Activated CD4-positive, alpha-beta T cell treated with anti-CD3 and anti-CD28 coated beads, Interleukin-2, amount 50 U/mL, for 16 hours (primary cell): Measurements from ENCODE around the gene WFDC1.

Experiments used
- DNase-seq: peaks from one replicate; pipeline ENCODE4 v3.0.0-alpha.2; 2020

Gene WFDC1

DNA sequence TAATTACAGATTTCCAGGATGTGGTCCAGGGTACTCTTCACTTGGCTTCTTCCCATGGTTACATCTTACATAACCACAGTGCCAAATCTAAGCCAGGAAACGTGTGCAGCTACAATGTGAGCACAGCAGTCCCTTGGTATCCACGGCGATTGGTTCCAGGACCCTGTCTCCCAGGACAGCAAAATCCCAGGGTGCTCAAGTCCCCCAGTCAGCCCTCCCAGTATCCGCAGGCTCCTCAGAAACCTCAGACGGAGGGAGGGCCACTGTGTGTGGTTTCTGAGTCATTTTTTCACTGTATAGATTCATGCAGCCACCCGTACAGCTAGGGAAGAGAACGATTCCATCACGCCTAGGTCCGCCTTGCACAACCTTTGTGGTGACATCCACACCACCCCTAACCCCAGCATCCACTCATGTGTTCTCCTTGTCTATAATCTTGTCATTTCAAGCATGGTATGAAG is 62.5 kb downstream of the WFDC1 start:
- DNase-seq = peak; percentile 28

DNA sequence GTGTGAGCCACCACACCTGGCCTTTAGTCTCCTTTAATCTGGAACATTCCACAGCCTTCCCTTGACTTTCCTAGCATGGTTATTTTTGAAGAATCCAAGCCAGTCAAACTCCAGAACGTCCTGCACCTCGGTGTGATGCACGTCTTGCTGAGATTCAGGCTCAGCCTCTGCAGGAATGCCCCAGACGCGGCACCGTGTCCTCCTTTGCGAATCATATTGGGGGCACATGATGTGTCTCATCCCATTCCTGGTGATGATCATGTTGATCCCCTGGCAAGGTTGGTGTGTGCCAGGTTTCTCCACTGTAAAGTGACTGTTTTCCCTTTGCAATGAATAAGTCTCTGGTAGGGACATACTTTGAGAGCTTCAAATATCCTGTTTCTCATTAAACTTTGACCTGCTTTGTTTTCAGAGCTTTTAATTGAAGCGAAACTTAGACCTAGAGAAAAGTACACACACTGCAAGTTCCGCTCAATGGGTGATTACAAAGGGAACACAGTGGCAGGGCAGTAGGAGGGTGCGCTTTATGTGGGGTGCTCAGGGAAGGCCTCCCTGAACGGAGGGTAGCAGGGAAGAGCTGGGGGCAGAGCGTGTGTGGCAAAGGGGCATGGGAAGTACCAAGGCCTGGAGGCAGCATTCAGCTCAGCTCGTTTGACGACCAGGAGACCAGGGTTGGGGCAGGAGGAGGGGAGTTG is 64.1 kb downstream of the WFDC1 start:
- no peak for DNase-seq

DNA sequence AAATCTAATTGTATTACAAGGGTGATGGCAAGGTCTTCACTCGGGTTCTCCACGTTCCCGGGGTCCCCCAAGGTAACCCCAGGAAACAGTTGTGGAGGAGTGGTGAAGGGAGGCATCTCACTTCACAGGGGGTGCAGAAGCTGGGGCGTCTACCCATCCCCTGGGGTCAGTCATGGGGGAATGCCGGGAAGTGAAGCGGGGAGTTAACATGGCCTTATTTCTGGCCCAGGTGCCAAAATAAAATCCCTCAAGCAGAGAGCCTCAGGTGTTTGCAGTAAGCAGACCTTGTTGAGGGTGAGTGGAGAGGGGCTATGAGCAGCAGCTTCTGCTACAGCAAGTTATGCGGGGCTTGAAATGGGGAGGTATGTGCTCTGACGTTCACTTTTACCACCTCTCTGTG is 64.6 kb downstream of the WFDC1 start:
- DNase-seq = no peak

DNA sequence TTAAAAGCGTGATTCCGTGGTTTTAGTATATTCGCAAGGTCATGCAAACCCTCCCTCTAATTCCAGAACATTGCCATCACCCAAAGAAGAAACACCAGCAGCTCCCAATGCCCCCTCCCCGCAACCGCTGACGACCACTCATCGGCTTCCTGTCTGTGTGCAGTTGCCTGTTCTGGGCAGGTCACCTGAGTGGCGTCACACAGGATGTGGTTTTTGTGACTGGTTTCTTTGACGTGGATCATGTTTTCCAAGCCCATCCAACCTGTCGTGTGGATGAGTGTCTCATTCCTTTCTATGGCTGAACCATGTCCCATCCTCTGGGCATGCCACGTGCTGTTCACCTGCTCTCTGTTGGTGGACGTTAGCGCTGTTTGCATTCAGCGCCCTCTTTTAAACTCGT is 65.5 kb downstream of the WFDC1 start:
- peak; percentile 32 for DNase-seq

DNA sequence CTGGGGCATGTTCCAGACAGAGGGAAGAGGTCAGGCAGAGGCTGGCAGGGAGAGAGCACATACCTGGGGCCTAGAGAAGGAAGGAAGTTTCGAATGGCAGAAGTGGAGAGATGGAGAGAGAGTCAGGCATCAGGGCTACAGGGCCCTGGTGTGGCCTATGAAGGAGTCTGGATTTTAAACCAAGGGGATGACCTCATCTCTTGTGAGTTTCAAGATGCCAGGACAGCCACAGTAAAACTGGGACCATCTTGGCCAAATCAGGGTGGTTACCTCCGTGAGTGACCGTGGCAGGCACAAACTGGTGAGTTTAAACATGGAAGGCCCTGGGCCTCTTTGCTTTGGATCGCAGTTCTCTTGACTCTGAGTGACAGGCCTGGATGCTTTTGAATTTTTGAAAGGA is 66.1 kb downstream of the WFDC1 start:
- no peak for DNase-seq

DNA sequence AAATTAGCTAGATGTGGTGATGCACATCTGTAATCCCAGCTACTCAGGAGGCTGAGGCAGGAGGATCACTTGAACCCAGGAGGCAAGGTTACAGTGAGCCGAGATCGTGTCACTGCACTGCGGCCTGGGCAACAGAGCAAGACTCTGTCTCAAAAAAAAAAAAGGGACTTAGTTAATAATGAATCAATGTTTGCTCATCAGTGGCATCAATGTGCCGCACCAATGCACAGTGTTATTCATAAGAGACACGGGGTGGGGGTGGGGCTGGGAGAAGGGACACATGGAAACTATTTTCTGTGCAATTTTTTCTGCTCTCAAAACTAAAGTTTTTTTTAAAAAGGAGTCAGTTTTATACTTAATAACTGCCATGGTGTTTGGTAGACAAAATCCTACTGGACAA is 66.9 kb downstream of the WFDC1 start:
- no peak for DNase-seq

DNA sequence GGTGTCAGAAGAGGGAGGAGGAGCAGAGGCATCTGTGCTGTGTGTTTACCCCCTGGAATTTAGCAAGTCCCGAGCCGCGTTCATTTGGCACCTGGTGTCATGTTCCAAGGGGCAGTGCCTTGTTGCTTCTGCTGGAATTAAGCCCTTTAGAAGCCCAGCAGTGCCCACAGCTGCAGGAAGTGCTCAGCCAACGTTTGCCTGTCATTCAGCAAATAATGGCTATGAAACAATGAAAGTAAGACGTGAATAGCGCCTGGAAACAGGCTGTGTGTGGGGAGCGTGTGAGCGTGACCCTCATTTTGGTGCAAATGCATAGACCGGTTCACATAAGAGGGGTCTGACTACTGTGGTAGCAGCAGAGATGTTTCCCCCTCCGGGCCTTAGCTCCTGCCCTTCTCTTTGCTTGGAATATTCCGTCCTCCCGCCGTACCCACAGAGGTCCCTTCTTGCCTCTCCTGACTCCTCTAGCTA is 67.8 kb downstream of the WFDC1 start:
- DNase-seq = no peak

DNA sequence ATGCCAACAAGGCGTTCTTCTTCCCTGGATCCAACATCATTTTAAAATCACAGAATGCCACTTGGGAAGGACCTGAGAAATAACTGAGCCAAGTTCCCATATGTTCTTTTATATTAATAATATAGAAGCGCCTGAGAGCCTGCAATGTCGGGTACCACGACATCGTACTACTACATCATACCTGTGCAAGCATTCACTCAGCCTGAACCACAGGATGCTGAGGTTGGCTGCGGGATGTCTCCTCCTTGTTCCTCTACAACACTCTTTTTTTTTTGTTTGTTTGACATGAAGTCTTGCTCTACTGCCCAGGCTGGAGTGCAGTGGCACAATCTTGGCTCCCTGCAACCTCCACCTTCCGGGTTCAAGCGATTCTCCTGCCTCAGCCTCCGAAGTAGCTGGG is 71.5 kb downstream of the WFDC1 start:
- no peak for DNase-seq

DNA sequence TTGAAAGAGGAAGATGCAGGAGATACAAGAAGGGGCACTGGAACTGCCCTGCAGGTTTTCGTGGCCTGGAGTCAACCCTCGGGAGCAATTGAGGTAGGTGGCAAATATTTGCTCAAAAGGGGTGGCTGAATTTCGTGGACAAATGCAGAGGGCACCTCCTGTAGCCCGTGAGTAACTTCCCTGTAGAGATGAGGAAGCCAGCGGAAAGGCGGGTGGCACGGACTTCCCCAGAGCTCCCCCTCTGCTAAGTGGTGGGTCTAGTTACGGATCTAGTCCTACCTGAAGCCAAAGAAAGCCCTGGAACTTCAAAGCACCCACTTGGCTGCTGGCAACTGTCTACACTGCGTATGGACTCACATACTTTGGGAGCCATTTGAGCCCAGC is 72.6 kb downstream of the WFDC1 start:
- no peak for DNase-seq

DNA sequence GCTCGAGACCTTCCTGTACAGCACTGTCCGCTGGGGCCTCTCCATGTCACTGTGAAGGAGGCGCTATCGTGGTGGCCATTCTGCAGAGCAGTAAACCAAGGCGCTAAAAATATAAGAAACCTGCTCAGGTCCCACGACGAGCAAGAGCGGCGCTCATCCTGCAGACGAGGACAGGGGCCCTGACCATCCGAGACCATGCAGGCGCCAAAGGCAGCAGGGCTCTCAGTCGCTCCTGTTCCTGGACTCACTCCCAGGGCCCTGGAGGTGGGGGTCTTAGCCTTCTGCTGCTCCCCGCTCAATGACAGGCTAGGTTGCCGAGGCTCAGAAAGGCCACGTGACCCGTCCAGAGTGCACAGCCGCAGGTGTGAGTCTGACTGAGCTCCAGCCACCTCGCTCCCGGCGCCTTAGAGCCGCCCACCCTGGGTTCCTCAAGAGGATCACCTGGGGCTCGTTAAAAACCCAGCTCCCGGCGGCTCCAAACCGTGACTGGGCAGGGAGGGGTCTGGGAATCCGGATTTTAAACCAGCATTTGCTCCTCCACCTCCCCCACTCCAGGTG is 73.2 kb downstream of the WFDC1 start:
- DNase-seq = no peak

DNA sequence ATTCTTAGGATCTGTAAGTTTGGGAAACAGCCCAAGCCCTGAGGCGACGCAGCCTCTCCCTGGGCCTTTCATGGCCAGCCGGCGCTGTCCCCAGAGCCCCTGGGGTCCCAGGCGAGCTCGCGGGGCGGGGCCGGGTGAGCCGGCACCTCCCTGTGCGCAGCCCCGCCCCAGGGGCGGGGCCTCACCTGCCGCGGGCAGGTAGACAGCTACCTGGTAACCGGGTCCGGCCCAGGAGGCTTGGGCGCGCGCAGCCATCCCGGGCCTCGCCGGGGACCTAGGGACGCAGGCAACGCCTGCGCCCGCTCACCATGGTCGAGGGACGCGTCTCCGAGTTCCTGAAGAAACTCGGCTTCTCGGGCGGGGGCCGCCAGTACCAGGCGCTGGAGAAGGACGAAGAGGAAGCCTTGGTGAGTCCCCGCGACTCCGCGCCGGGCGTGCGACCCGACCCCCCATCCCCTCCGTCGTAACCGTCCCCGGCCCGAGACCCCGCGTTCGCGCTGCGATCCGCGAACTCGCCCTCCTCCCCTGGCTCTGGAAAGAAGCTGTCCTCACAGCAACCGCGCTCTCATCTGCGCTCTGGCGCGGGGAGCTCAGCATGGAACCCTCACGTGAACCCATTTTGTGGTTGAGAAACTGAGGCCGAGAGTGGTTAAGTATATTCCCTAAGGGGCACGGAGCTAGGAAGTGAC is 73.8 kb downstream of the WFDC1 start, which contains the start of gene ATP2C2:
ATP2C2 (plus strand) TSS at position 231 of the 689 bp plus-strand sequence; CDS start at position 309, 78 bp downstream.
- no peak for DNase-seq

DNA sequence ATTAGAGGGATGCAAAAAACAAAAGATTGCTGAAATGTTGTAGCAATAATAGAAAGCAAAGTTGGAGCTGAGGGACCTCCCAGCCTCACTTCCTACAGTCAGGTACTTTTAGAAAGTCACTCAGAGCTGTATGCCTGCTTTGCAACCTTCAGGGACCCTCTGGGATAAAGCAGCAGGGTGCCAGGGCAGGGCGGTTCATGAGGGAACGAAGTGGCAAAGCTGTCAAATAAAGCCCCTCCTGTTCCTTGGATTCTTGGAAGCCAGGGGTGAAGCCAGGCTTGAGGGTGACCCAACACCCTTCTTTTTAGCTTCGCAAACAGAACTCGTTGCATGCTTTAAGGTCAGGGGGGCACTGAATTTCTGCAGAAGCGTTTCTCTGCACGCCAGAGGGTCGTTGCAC is 74.4 kb downstream of the WFDC1 start:
- no peak for DNase-seq

DNA sequence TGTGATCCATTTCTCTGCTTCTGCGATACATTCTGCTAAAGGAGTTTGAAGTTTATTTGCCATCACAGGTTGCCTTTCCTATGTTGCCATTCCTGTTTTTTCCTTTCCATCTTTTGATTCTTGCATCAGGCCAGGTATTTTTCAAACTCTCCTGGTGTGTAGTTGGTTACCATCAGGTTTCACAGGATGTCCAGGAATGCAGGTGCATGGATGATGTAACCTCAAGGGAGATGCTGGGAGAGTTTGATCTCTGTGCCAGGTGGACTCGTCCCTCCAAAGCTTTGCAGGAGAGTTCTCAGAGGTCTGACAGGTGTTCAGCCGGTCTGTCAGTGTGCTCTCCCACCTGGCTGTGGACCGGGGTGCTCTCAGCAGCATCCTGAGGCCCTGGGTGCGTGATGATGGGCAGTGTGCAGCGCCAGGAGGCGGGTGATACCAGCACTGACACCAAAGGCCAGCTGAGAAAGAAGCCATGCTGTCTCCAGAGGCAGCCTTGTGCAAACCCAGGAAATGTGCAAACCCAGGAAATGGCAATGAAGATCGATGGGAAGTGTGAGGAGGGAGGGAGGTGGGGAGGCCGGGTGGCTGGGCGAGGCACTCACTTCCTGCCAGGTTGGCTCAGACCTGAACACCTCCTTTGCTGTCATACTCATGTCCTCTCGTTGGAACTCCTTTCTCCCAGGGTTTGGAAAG is 75.4 kb downstream of the WFDC1 start:
- DNase-seq = no peak

DNA sequence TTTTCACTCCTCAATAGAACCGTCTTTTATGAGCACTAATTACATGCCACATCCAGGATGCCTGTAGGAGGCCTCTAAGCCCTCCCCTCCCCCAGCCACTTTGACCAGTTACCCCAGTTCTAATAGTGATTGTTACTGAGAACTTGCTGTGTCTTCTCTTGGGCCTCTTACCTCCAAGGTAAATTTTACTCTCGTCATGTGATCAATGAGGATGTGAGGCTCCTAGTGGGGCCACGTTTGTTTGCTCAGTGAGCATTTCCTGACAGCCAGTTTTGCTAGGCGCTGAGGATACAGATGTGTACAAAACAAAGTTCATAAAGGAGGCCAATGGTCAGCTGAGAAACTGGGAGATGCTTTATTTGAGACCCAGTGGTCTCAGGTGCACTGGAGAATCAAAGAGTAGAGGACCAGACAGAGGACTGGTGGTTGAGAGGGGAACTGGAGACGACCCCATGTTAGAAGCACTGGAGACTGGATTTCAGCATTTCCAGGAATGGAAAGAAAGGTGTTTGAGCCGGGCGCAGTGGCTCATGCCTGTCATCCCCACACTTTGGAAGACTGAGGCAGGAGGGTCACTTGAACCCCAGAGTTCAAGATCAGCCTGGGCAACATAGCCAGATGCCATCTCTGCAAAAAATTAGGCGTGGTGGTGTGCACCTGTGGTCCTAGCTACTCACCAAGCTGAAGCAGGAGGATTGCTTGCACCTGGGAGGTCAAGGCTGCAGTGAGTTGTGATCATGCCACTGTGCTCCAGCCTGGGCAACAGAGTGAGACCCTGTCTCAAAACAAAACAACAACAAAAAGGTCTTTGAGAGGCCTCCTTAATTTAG is 76.3 kb downstream of the WFDC1 start:
- no peak for DNase-seq

DNA sequence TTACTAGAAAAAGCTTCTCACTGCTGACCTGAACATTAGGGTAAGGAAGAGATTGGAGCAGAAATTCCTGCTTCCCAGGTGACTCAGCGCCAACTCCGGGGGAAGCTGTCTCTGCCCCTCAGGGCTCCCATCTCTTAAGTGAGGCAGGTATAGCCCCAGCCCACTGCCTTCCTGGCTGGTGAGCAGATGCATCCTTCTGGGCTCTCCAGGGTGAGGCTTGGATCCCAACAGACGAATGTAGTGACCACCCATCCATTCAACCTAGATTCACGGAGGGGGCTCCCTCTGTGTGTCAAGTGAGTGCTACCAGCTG is 76.8 kb downstream of the WFDC1 start:
- no peak for DNase-seq

DNA sequence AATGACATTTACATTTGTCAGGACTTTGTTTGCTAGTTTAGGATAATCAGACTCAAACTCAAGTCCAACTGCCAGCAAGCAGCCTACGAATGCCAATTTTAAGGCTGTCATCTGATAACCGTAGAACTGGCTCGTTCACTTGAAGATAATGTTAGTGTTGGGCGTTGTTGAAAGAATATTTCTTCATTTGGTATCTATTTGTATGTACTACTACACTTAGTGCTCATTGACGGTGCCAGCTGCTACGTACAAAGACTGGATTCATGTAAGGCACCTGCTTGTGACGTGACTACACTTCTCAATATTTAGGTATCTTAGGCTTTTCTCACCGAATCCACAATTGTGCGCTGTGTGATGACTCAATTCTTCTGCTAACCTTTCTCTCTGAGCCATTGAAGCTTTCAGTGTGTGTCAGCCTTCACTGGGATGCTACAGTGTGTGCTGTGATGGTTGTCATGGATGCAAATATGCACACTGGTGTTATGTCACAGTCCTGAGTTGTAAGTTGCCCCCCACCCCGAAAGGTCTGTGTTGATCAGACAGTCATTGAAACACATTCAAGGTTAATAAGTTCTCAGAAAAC is 79.3 kb downstream of the WFDC1 start:
- no peak for DNase-seq

DNA sequence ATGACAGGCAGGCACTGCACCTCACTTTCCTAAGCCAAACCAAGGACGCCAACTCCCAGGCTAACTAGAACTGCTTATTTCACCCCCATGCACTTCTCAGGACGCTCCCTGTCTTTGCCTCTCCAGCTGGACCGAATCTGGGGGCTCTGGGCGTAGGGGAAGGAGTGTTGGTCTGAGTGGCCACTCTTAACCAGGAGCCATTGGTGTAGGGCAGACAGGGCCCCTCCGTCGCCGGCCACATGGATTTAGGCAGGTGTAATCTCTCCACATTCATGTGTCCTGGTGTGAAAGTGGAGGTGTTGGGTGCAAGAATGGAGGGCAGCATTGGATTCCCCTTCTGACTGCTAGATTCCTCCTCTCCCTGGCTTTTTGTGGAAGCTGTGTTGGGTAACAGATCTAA is 83.4 kb downstream of the WFDC1 start:
- no peak for DNase-seq

DNA sequence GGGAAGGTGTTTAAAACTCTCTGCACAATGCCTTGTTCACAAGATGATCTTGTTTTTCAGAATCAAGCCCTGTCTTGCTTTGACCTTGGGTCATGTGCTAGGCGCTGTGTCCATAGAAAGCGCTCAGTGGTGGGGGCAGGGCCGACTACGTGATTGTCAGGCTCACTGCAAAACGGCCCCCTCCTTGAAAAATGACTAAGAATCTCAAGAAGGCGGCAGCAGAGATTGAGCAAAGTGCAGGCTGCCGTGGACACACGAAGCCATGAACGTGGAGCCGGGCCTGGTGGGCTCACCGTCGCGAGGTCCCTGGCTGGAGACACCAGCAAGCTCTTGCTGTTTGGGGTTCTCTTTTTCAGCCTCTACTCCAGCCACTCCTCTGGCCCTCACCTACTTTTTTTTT is 83.9 kb downstream of the WFDC1 start:
- DNase-seq = no peak

DNA sequence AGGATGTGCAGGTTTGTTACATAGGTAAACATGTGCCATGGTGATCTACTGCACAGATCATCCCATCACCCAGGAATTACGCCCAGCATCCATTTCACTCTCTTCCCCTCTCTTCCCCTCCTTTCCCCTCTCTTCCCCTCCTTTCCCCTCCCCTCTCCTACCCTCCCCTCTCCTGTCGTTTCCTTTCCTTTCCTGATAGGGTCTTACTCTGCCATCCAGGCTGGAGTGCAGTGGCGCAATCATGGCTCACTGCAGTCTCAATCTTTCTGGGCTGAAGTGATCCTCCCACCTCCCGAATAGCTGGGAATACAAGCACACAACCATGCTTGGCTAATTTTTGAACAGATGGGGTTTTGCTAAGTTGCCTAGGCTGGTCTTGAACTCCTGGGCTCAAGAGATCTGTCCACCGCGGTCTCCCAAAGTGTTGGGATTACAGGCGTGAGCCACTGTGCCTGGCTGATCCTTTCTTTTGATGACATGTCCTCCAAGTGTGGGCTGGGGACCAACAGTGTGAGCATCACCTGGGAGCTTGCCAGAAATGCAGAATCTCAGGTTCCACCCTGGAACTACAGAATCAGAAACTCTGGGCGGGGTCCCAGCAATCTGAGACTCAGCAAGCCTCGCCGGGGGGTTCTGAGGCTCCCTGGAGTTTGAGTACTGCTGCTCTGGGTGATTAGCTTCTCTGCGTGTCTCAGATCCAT is 84.5 kb downstream of the WFDC1 start:
- DNase-seq = no peak
